PC-9 (cell line): Measurements from ENCODE around the gene TADA2B. TPM values are rescaled to one million over a fixed set of nuclear protein-coding genes. Genes with fewer than 3 reads are reported as not detected.

Experiments
- BruUV-seq: library from RNA; stranded (reverse); fragments of 400-500 nt; replicated peaks from 2 replicates; lab custom pipeline; 2021; lab: Mats Ljungman, UMichigan
- CTCF ChIA-PET: fragments of 300-600 bp; sonication (Branson Sonifier 250); formaldehyde crosslinking; loops from one replicate; lab custom pipeline; 2022; ENCODE audit warnings: antibody characterized with exemption; lab: Charles Lee
- POLR2A ChIA-PET: fragments of 300-600 bp; sonication (Branson Sonifier 250); formaldehyde crosslinking; loops from one replicate; lab custom pipeline; 2022; ENCODE audit warnings: antibody characterized with exemption; ENCODE audit not compliant: unreplicated experiment; lab: Charles Lee
- DNase-seq, 2 experiments: peaks; one replicate each; pipeline versions ENCODE4 v3.0.0 to v3.0.0-alpha.2; 2015 to 2022; ENCODE audit warnings: mixed read lengths in 1 of 2
- H2AFZ ChIP-seq: fragments of 200-600 bp; sonication (generic); 2 replicates; pipeline ENCODE4 v1.8.1; 2017; ENCODE audit warnings: antibody characterized with exemption
- H3F3A ChIP-seq: fragments of 200-600 bp; sonication (generic); 2 replicates; pipeline ENCODE4 v1.8.1; 2017; ENCODE audit warnings: antibody characterized with exemption, mild to moderate bottlenecking, low read depth; ENCODE audit not compliant: insufficient read depth
- H3K27ac ChIP-seq: fragments of 200-600 bp; sonication (generic); 2 replicates; pipeline ENCODE4 v1.6.1; 2016; ENCODE audit warnings: mixed run types
- H3K27me3 ChIP-seq: fragments of 200-600 bp; sonication (generic); 2 replicates; pipeline ENCODE4 v1.6.1; 2016; ENCODE audit warnings: low read depth, mixed run types; ENCODE audit not compliant: insufficient read depth
- H3K36me3 ChIP-seq: fragments of 200-600 bp; sonication (generic); 2 replicates; pipeline ENCODE4 v1.6.1; 2016; ENCODE audit warnings: low read depth, mixed run types
- H3K4me1 ChIP-seq: fragments of 200-600 bp; sonication (generic); replicated peaks from 2 replicates; pipeline ENCODE4 v1.6.1; 2016; ENCODE audit warnings: mixed run types; ENCODE audit not compliant: insufficient read depth
- H3K4me2 ChIP-seq: fragments of 200-600 bp; sonication (generic); 2 replicates; pipeline ENCODE4 v1.6.1; 2017; ENCODE audit warnings: mixed run types
- H3K4me3 ChIP-seq: fragments of 200-600 bp; sonication (generic); 2 replicates; pipeline ENCODE4 v1.6.1; 2016; ENCODE audit warnings: mixed run types
- H3K79me2 ChIP-seq: fragments of 200-600 bp; sonication (generic); 2 replicates; pipeline ENCODE4 v1.6.1; 2017; ENCODE audit warnings: low read depth, mixed run types
- H3K9me2 ChIP-seq: fragments of 200-600 bp; sonication (generic); 2 replicates; pipeline ENCODE4 v1.8.1; 2017; ENCODE audit warnings: mild to moderate bottlenecking; ENCODE audit not compliant: insufficient read depth
- H3K9me3 ChIP-seq: fragments of 200-600 bp; sonication (generic); 2 replicates; pipeline ENCODE4 v1.8.1; 2016; ENCODE audit warnings: low read depth; ENCODE audit not compliant: insufficient read depth
- H4K20me1 ChIP-seq: fragments of 200-600 bp; sonication (generic); 2 replicates; pipeline ENCODE4 v1.8.1; 2017; ENCODE audit not compliant: insufficient read depth
- CTCF ChIP-seq: fragments of 200-600 bp; sonication (generic); conservative IDR thresholded peaks from 2 replicates; pipeline ENCODE4 v1.6.1; 2017; ENCODE audit warnings: mixed run types, antibody characterized with exemption, mild to moderate bottlenecking, moderate library complexity
- EZH2 ChIP-seq: fragments of 200-600 bp; sonication (generic); IDR thresholded peaks from 2 replicates; pipeline ENCODE4 v1.8.0; 2017; ENCODE audit warnings: antibody characterized with exemption, low read depth
- intact Hi-C: fragments of 100-400 bp; cut with micrococcal nuclease; formaldehyde crosslinking; loops from one replicate; pipeline ENCODE4 v1.10.0; 2022; ENCODE audit not compliant: unreplicated experiment
- total RNA-seq: library from RNA; stranded (reverse); gene quantifications from 2 replicates; pipeline ENCODE4 v1.2.3, GENCODE V29; 2021

The TADA2B gene
- total RNA-seq, 1 experiment from 2014 or later, result 9.5 TPM

- no peak for DNase-seq
- no peak overlapping the region for H2AFZ ChIP-seq
- no TSS peak for BruUV-seq
- H3F3A ChIP-seq, result peaks cover under 1% of the 10 kb centered on the region; the same call in 1 of the 2 replicates
- H3K9me3 ChIP-seq, result no peaks in the 10 kb centered on the region
- H3K4me2 ChIP-seq, result no peak overlapping the region
- POLR2A ChIA-PET, result no interaction called here
- H3K4me3 ChIP-seq, result no peak overlapping the region
- H3K9me2 ChIP-seq, result no peaks in the 10 kb centered on the region
- no peak overlapping the region for H3K27ac ChIP-seq
- 0 out of 2 replicates have a peak, but pooled peaks cover 3% of the 10 kb centered on the region for H3K4me1 ChIP-seq
- CTCF ChIA-PET, result interaction anchor here (0.5 kb wide), 1 partner anchor 21 kb away, joined by 4 read pairs; no protein-coding TSS in a partner anchor
- H3K27me3 ChIP-seq, result no peaks in the 10 kb centered on the region
- no peaks in the 10 kb centered on the region for H3K79me2 ChIP-seq
- intact Hi-C loops, result no loop called here
- TF ChIP-seq EZH2, result no peak
- TF ChIP-seq CTCF, result no peak
- H3K36me3 ChIP-seq, result no peaks in the 10 kb centered on the region
- H4K20me1 ChIP-seq, result no peaks in the 10 kb centered on the region
Measured at GRCh38 chr4:7016086-7016485, 27.1 kb upstream of the TADA2B start.

- Histone ChIP-seq H3K36me3 (no peaks in the 10 kb centered on the region), H3K9me3 (no peaks in the 10 kb centered on the region)
Measured at GRCh38 chr4:7016512-7016911, 26.7 kb upstream of the TADA2B start.

GRCh38 chr4:7017446-7018048, 25.6 kb upstream of the TADA2B start:
- Histone ChIP-seq H3K4me3 (no peak overlapping the region), H3K4me1 (peaks cover 16% of the 10 kb centered on the region), H3F3A (peaks cover 15% of the 10 kb centered on the region), H3K36me3 (no peaks in the 10 kb centered on the region), H3K27me3 (no peaks in the 10 kb centered on the region), H3K79me2 (no peaks in the 10 kb centered on the region), H4K20me1 (no peaks in the 10 kb centered on the region), H2AFZ (no peak overlapping the region), H3K27ac (no peak overlapping the region), H3K9me2 (no peaks in the 10 kb centered on the region), H3K9me3 (no peaks in the 10 kb centered on the region), H3K4me2 (no peak overlapping the region)
- BruUV-seq, result no TSS peak
- POLR2A ChIA-PET, result no interaction called here
- TF ChIP-seq CTCF (no peak), EZH2 (no peak)
- intact Hi-C loops, result no loop called here
- no peak for DNase-seq
- CTCF ChIA-PET, result no interaction called here

More at GRCh38 chr4:7016512-7016911, 26.7 kb upstream of the TADA2B start:
- Histone ChIP-seq H3K27me3 (no peaks in the 10 kb centered on the region), H3F3A (peaks cover 5% of the 10 kb centered on the region), H2AFZ (no peak overlapping the region), H3K4me1 (peaks cover 7% of the 10 kb centered on the region), H3K4me2 (no peak overlapping the region), H3K4me3 (no peak overlapping the region), H3K79me2 (no peaks in the 10 kb centered on the region), H3K27ac (no peak overlapping the region), H3K9me2 (no peaks in the 10 kb centered on the region), H4K20me1 (no peaks in the 10 kb centered on the region)
- ChIA-PET POLR2A (no interaction called here), CTCF (interaction anchor here (0.5 kb wide), 1 partner anchor 20 kb away, joined by 4 read pairs; no protein-coding TSS in a partner anchor)
- no peak for DNase-seq
- intact Hi-C loops, result no loop called here
- BruUV-seq, result no TSS peak
- TF ChIP-seq EZH2 (no peak), CTCF (no peak)
